Muscle of leg (tissue), 11 donors: ENCODE data around the gene FILIP1L. TPM values are rescaled to one million over a fixed set of nuclear protein-coding genes. Genes with fewer than 3 reads are reported as not detected.
A peak's percentile ranks its signal among the peaks of the same experiment; 100 is the strongest.
"Not testable (repeated sequence)": the region's sequence is repeated elsewhere in the genome, so short reads cannot be mapped to it uniquely, and the experiment has no call there.

Source experiments
- DNase-seq: peaks from one replicate; pipeline ENCODE4 v3.0.0; 2013
- H3K27ac ChIP-seq: one replicate; pipeline ENCODE4 v1.5.1; 2013; ENCODE audit warnings: mild to moderate bottlenecking, low read length, control low read depth
- H3K27me3 ChIP-seq: one replicate; pipeline ENCODE4 v1.6.1; 2013; ENCODE audit warnings: low read length; ENCODE audit not compliant: control insufficient read depth, insufficient read depth
- H3K36me3 ChIP-seq: one replicate; pipeline ENCODE4 v1.6.1; 2013; ENCODE audit warnings: low read length; ENCODE audit not compliant: control insufficient read depth, insufficient read depth
- H3K4me1 ChIP-seq: one replicate; pipeline ENCODE4 v1.6.1; 2013; ENCODE audit warnings: low read length; ENCODE audit not compliant: control insufficient read depth, insufficient read depth
- H3K4me3 ChIP-seq: one replicate; pipeline ENCODE4 v1.5.1; 2013; ENCODE audit warnings: low read length, control low read depth
- H3K9me3 ChIP-seq: replicated peaks from 2 replicates; pipeline ENCODE4 v1.6.1; 2013; ENCODE audit warnings: low read depth, low read length; ENCODE audit not compliant: control insufficient read depth
- WGBS: methylation state at CpG from one replicate; pipeline ENCODE4 v1.1.5; 2013; ENCODE audit warnings: missing lambda C conversion rate; ENCODE audit not compliant: insufficient coverage; 5-methylcytosine and 5-hydroxymethylcytosine counted together
- polyA plus RNA-seq, 8 donors: library from polyadenylated mRNA; unstranded; fragments of 120-200 nt; gene quantifications; one replicate each; pipeline versions ENCODE4 v1.2.1 to v1.2.3, GENCODE V29; 2013; ENCODE audit warnings: inconsistent platforms in 1 of 8, low replicate concordance in 1 of 8; ENCODE audit not compliant: insufficient read length in 8 of 8, insufficient read depth in 1 of 8
- total RNA-seq: library from RNA; stranded (reverse); fragments of 120-200 nt; gene quantifications from one replicate; pipeline ENCODE4 v1.2.4, GENCODE V29; 2013

Gene FILIP1L
- total and polyA plus RNA-seq, 9 donors = 30.0 to 72.9 (median 51.2) TPM

DNA sequence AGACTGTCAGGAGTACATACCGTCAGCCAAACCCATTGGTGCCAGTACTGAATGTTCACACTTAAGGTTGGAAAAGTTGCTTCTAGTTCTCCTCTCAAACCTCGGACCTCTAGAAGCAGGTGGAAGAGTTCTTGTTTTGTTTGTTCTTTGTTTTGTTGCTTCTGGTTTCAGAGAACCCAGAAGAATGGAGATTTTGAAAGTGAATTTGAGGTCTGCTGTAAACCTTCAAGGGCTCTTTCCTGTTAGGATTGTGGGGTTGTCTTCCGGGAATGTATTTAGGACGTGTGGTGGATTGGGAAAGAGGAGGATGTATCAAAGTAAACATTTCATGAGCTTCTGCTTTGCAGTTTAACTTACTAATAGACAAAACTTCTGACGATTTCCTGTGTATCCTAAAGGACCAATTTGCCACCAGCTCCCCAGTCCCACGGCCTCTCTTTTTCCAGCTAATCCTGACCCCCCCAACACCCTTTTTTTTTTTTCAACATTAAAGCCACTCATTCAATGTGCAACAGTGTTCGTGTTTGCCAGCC, 50.3 kb downstream of the FILIP1L start:
- Histone ChIP-seq H3K36me3 (no peaks in the 10 kb centered on the region), H3K4me3 (no peak overlapping the region), H3K4me1 (peaks cover under 1% of the 10 kb centered on the region), H3K27me3 (no peaks in the 10 kb centered on the region), H3K27ac (no peak overlapping the region), H3K9me3 (no peaks in the 10 kb centered on the region)
- WGBS = 35% methylated on average over 4 of the region's 7 CpGs
- DNase-seq = no peak

DNA sequence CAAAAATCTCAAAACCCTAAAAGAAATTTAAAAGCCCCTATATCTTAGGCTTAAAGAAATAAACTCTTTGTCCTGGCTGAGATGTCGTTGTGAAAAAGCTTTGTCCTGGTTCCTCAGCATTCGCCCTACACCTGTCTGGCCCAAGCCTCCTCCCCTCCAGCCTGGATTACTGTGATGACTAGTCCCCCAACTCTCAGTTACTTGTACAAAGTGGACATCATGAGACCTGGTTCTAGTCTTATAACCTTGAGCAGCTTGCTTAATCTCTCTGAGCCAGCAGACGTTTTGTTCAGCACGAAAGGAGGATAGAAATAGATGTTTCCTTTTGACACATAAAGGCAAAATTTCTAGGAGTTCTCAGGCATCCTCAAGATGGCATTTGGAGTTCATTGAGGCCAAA, 51.6 kb downstream of the FILIP1L start:
- H3K4me1 ChIP-seq = no peaks in the 10 kb centered on the region
- H3K9me3 ChIP-seq = no peaks in the 10 kb centered on the region
- no CpG with 5 or more reads among the region's 4 CpGs for WGBS
- H3K27ac ChIP-seq = no peak overlapping the region
- H3K36me3 ChIP-seq = no peaks in the 10 kb centered on the region
- no peaks in the 10 kb centered on the region for H3K27me3 ChIP-seq
- DNase-seq = no peak
- no peak overlapping the region for H3K4me3 ChIP-seq

DNA sequence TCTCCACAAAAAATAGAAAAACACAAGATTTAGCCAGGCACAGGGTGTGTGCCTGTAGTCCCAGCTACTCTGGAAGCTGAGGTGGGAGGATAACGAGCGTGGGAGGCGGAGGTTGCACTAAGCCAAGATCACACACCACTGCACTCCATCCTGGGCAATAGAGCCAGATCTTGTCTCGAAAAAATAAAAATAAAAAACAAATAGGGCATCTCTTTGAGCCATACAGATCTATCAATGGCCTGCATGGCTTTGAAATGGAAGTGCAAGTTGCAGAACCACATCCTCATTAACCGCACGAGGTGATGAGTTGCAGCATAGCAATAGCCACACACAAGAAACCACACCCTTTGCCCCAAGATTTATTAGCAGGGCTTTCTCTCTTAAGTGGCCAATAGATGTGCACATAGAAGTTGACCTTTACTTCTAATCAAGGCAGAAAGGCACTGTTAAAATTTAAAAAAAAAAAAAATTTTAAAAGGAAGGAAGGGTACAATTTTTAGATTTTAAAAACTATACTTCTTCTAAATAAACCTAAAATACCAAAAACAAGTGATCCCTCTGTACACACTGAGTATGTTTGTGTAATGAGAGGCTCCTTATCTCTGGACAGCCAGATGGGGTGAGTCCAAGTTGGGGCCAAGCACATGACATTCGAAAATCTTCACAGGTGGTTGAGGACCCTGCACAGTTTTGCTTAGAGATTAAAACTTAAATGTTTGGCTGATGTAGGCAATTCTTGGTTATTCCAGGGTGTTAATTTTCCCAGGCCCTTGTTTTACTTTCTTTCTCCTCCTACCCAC, 53.4 kb downstream of the FILIP1L start:
- Histone ChIP-seq H3K9me3 (no peaks in the 10 kb centered on the region), H3K27me3 (no peaks in the 10 kb centered on the region), H3K27ac (no peak overlapping the region), H3K36me3 (no peaks in the 10 kb centered on the region), H3K4me1 (no peaks in the 10 kb centered on the region), H3K4me3 (no peak overlapping the region)
- WGBS = 62% methylated on average over 3 of the region's 7 CpGs
- no peak for DNase-seq

DNA sequence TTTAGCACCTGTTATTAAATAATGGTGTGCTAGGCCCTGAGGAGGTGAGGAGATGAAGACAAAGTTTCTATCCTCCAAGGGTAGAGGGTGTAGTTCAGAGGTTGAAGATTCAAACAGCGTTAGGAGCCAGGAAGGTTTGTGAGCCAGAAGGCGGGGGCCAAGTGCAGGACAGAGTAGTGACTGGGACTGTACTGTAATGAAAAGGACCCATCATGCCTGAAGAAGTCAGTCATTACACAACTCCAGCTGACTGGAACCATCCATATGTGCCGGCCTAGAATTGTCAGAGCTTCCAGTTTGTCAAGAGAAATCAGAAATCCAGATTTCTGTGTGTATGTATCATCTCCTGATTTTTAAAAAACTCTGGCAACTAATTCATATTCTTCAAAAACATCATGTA, 54.8 kb downstream of the FILIP1L start:
- no peak overlapping the region for H3K27ac ChIP-seq
- DNase-seq = no peak
- H3K36me3 ChIP-seq = no peaks in the 10 kb centered on the region
- no peaks in the 10 kb centered on the region for H3K9me3 ChIP-seq
- no peak overlapping the region for H3K4me3 ChIP-seq
- no peaks in the 10 kb centered on the region for H3K27me3 ChIP-seq
- H3K4me1 ChIP-seq = no peaks in the 10 kb centered on the region
- WGBS = 80% methylated on average over 1 of the region's 3 CpGs

DNA sequence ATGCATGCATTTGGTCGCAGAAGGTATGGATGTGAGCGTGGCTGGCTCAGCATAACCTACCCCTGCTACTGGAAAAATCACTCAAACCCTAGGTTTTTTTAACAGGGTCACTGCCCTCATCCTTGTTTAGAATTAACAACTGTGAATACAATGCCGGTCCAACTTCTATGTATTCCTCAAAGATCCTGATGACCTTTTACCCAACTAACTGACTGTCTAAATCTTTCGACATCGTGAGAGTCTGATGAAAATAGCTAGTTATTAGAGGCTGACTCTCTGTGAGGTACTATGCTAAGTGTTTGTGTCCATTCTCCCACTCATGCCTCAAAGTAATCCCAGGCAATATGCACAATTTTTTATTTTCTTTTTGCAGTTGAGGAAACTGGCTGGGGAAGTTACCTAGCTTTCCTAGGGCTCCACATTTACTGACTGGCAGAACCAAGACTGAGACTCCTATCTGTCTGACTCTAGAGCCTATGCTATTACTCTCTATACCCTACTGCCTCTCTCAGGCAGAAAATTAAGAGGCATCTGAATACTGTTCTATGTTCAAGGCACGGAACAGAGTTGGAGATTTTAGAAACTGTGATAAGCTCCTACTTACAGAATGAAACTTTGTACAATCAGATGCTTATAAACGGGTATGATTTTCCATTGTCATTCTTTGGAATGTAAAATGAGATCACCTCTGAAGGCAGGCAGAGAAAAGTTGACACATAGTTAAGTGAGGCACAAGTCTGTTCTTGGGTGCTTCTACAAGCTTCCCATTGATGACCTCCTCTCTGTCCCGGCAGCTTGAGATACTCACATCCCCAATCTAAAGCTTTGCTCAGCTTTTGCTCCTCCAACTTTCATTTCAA, 56.4 kb downstream of the FILIP1L start:
- no peaks in the 10 kb centered on the region for H3K27me3 ChIP-seq
- DNase-seq = no peak
- H3K9me3 ChIP-seq = no peaks in the 10 kb centered on the region
- no peaks in the 10 kb centered on the region for H3K4me1 ChIP-seq
- 96% methylated on average over 3 of the region's 8 CpGs for WGBS
- H3K36me3 ChIP-seq = no peaks in the 10 kb centered on the region
- H3K27ac ChIP-seq = no peak overlapping the region
- no peak overlapping the region for H3K4me3 ChIP-seq

DNA sequence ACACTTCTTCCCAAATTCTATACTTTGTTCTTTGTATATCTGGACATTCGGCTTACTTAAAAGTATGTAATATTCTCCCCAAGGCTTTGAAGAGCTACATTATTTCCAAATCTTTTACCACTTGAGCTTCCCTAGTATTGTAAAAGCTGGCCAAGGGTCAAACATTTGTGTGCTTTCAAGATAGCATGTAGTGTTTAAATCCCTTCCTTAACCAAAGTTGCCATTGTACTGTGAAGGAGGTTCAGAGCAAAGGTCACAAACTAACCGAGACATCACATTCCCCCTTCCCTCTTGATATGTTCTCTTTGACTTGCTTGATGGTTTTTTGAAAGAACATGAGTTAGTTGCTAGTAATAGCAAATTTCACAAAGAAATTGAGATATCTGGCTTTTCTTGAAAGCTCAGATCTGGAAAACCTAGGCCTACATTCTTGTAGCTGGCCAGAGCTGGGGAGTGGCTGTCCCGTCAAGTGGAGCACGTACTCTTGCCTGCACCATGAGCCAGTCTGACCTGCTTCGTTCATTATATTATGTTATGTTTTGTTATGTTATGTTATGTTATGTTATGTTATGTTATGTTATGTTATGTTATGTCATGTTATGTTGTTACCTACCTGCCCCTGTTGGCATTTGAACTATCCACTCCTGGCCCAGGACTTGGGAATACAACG, 60.2 kb downstream of the FILIP1L start:
- no peaks in the 10 kb centered on the region for H3K27me3 ChIP-seq
- no peaks in the 10 kb centered on the region for H3K36me3 ChIP-seq
- 92% methylated on average over 2 of the region's 6 CpGs for WGBS
- no peak overlapping the region for H3K27ac ChIP-seq
- H3K4me1 ChIP-seq = no peaks in the 10 kb centered on the region
- peak; percentile 41 for DNase-seq
- no peak overlapping the region for H3K4me3 ChIP-seq
- H3K9me3 ChIP-seq = no peaks in the 10 kb centered on the region

DNA sequence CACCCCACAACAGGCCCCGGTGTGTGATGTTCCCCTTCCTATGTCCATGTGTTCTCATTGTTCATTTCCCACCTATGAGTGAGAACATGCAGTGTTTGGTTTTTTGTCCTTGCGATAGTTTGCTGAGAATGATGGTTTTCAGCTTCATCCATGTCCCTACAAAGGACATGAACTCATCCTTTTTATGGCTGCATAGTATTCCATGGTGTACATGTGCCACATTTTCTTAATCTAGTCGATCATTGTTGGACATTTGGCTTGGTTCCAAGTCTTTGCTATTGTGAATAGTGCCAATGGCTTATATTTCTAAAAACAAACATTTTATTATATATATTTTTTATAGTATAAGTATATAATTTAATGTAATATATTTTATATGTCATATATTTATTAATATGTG, 62.8 kb downstream of the FILIP1L start:
- not testable (repeated sequence) for H3K9me3 ChIP-seq, H3K27ac ChIP-seq, DNase-seq, H3K4me3 ChIP-seq, H3K4me1 ChIP-seq, H3K36me3 ChIP-seq, H3K27me3 ChIP-seq
- WGBS = no CpG with 5 or more reads among the region's 3 CpGs

DNA sequence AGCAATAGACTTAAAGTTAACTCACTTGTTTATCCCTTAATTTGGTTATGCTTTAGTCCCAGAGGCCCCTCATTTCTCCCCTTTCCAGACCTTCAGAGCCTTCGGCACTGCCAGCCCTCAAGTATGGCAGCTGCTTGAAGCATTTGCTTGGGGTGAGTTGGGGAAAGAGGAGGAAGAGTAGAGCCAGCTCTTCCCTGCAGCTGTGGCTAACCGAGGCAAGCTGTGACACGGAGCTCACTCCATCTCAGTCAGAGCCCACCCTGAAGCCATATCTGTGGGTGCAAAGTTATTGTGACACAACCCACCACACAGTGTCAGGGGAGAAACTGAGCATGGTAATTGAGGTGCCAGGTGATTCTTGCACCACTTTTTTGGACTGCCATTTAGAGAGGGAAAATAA, 66.1 kb downstream of the FILIP1L start:
- no peak overlapping the region for H3K4me3 ChIP-seq
- H3K4me1 ChIP-seq = peaks cover 14% of the 10 kb centered on the region
- H3K27me3 ChIP-seq = no peaks in the 10 kb centered on the region
- 60% methylated on average over 1 of the region's 3 CpGs for WGBS
- H3K9me3 ChIP-seq = no peaks in the 10 kb centered on the region
- DNase-seq = no peak
- H3K36me3 ChIP-seq = no peaks in the 10 kb centered on the region
- H3K27ac ChIP-seq = no peak overlapping the region

DNA sequence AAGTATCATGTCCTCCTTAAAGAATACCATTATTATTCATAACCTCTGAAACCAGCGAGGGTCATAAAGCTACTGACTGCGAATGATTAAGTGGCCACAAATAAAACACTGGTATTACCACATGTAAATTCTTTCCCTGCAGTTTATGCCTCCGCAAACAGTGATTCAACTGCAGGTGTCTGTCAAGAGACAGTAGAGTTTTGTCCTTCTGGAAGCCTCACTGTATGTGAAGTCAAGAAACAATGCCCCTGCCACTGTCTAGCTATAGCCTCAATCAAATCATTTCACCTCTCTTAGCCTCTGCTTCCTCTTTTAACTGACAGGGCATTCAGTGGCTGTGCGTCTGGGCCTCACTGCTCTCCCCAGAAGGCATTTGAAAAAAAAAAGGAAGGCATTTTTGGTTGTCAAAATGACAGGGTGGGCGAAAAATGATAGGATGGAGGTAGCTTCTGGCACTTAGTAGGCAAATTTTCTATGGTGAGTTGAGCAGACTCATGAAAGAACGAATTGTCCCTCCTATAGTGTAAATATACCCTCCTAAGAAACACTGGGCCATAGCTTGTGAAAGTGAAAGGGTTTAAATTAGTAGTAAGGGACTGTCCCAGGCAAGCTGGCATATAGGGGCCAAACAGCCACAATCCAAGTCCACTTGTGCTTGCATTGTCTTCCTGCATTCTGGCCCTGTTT, 66.7 kb downstream of the FILIP1L start:
- no peak overlapping the region for H3K4me3 ChIP-seq
- DNase-seq = no peak

More for the DNA sequence above, 66.7 kb downstream of the FILIP1L start:
- no peaks in the 10 kb centered on the region for H3K27me3 ChIP-seq
- H3K36me3 ChIP-seq = no peaks in the 10 kb centered on the region
- H3K9me3 ChIP-seq = no peaks in the 10 kb centered on the region
- 70% methylated on average over 2 of the region's 6 CpGs for WGBS
- H3K4me1 ChIP-seq = peaks cover 14% of the 10 kb centered on the region
- peak overlapping the region; percentile 31 for H3K27ac ChIP-seq
